K562 (cell line): ENCODE results near the gene ITPK1. TPM values are rescaled to one million over a fixed set of nuclear protein-coding genes. Genes with fewer than 3 reads are reported as not detected.
A peak's percentile ranks its signal among the peaks of the same experiment; 100 is the strongest.

Experiments
- BCOR ChIP-seq: fragments of 450-650 bp; IDR thresholded peaks from 2 replicates; pipeline ENCODE4 v1.6.1; 2016
- CC2D1A ChIP-seq: fragments of 450-650 bp; IDR thresholded peaks from 2 replicates; pipeline ENCODE4 v1.6.1; 2017; ENCODE audit warnings: mild to moderate bottlenecking
- E2F1 ChIP-seq: sonication (generic); formaldehyde crosslinking; IDR thresholded peaks from 2 replicates; pipeline ENCODE4 v1.8.1; 2023; ENCODE audit warnings: mild to moderate bottlenecking, missing genetic modification reagents, moderate library complexity
- GABPA ChIP-seq: fragments of 200-800 bp; sonication (Bioruptor generic); conservative IDR thresholded peaks from 2 replicates; pipeline ENCODE4 v1.6.1; 2016; ENCODE audit warnings: low read depth, missing genetic modification characterization, missing compliant biosample characterization
- HDAC2 ChIP-seq: fragments of 450-650 bp; IDR thresholded peaks from 2 replicates; pipeline ENCODE4 v1.6.1; 2016; ENCODE audit warnings: mild to moderate bottlenecking
- HMGXB4 ChIP-seq: sonication (generic); formaldehyde crosslinking; IDR thresholded peaks from 2 replicates; pipeline ENCODE4 v1.8.1; 2023; ENCODE audit warnings: mild to moderate bottlenecking, missing genetic modification reagents
- KDM1A ChIP-seq, 2 experiments: fragments of 450-650 bp; IDR thresholded peaks; 2 replicates each; pipeline ENCODE4 v1.6.1; 2016; ENCODE audit warnings: mild to moderate bottlenecking in 2 of 2
- MBD2 ChIP-seq: sonication (generic); IDR thresholded peaks from 2 replicates; pipeline ENCODE4 v1.6.1; 2016; ENCODE audit warnings: low read depth, borderline replicate concordance
- NFE2L1 ChIP-seq: fragments of 450-650 bp; IDR thresholded peaks from 2 replicates; pipeline ENCODE4 v1.6.1; 2016; ENCODE audit warnings: missing genetic modification characterization, low read depth, mild to moderate bottlenecking, missing compliant biosample characterization, moderate library complexity, borderline replicate concordance
- POLR2G ChIP-seq: fragments of 200-400 bp; formaldehyde crosslinking; IDR thresholded peaks from 2 replicates; pipeline ENCODE4 v1.6.1; 2017; ENCODE audit warnings: low read depth, mild to moderate bottlenecking, antibody characterized with exemption, low read length, moderate library complexity
- SIX5 ChIP-seq, 2 experiments: IDR thresholded peaks; 2 replicates each; pipeline ENCODE4 v1.6.1; 2011; ENCODE audit warnings: low read length in 2 of 2, borderline replicate concordance in 1 of 2, low read depth in 1 of 2, mild to moderate bottlenecking in 1 of 2, moderate library complexity in 1 of 2; ENCODE audit not compliant: insufficient read depth in 1 of 2
- SOX6 ChIP-seq: fragments of 450-650 bp; IDR thresholded peaks from 2 replicates; pipeline ENCODE4 v1.6.1; 2014; ENCODE audit warnings: mild to moderate bottlenecking
- TAF9B ChIP-seq: fragments of 450-650 bp; IDR thresholded peaks from 2 replicates; pipeline ENCODE4 v1.6.1; 2018; ENCODE audit warnings: mild to moderate bottlenecking; ENCODE audit not compliant: partially characterized antibody
- TRIM24 ChIP-seq, 2 experiments: fragments of 450-650 bp; IDR thresholded peaks; 2 replicates each; pipeline ENCODE4 v1.6.1; 2016
- VEZF1 ChIP-seq: fragments of 200-800 bp; sonication (Bioruptor generic); IDR thresholded peaks from 2 replicates; pipeline ENCODE4 v1.6.1; 2017; ENCODE audit warnings: missing genetic modification characterization, missing compliant biosample characterization
- ZNF740 ChIP-seq, 3 experiments: fragments of 200-800 bp in 1 of 3; sonication (Bioruptor generic) in 1 of 3; sonication (generic) in 1 of 3; formaldehyde crosslinking in 1 of 3; IDR thresholded peaks; 2 replicates each; pipeline versions ENCODE4 v1.6.1 to v1.8.0; 2016 to 2022; ENCODE audit warnings: mild to moderate bottlenecking in 2 of 3, missing compliant biosample characterization in 2 of 3, missing genetic modification characterization in 2 of 3, missing genetic modification reagents in 1 of 3
- ZNF766 ChIP-seq: fragments of 200-800 bp; sonication (Bioruptor generic); conservative IDR thresholded peaks from 2 replicates; pipeline ENCODE4 v1.6.1; 2016; ENCODE audit warnings: missing genetic modification characterization, missing compliant biosample characterization
- polyA plus RNA-seq, 8 experiments: library from polyadenylated mRNA; depleted of rRNA in 4 of 8; stranded (reverse) in 5 of 8; unstranded in 3 of 8; fragments of >200 nt; fragmentation: Nextera tagmentation in 2 of 8; fragmentation: Illumina TruSeq in 1 of 8; extraction: Ambion mirVana in 2 of 8; extraction: Trizol in 1 of 8; gene quantifications; 2 replicates each; pipeline versions ENCODE4 v1.2.1 to v1.2.3, GENCODE V29; 2011 to 2014; ENCODE audit warnings: inconsistent platforms in 1 of 8, missing spikeins in 1 of 8
- total RNA-seq, 7 experiments: library from RNA; depleted of rRNA in 6 of 7; stranded (reverse); fragments of >200 nt in 6 of 7; fragmentation: Illumina TruSeq in 2 of 7; extraction: Trizol in 2 of 7; gene quantifications; 2 replicates each; pipeline versions ENCODE4 v1.2.1 to v1.2.3, GENCODE V29; 2011 to 2021; ENCODE audit warnings: low replicate concordance in 1 of 7

Gene ITPK1
- total and polyA plus RNA-seq, 9 of the 15 experiments (the other 6 are each of a cell fraction or from before 2014, with no cell fraction given) = 1.2 to 39.2 (median 23.0) TPM

- TF ChIP-seq VEZF1 (peak; percentile 65), CC2D1A (no peak), KDM1A (IDR thresholded peaks at IDR 0.05) (no peak), SOX6 (no peak), GABPA (tag) (0 out of 2 replicates have a peak, but pooled peaks have one; percentile 14), NFE2L1 (no peak), HDAC2 (no peak), TAF9B (no peak), POLR2G (peak; percentile 75), SIX5 (IDR thresholded peaks at IDR 0.05; ENCODE audit: borderline replicate concordance in 1 of 2, insufficient read depth in 1 of 2, low read depth in 1 of 2, low read length in 2 of 2) (no peak), ZNF740 (CRISPR knock-in tag; IDR thresholded peaks at IDR 0.05) (no peak), ZNF740 (tag; IDR thresholded peaks at IDR 0.05) (no peak), HMGXB4 (CRISPR knock-in tag) (no peak), E2F1 (no peak), ZNF766 (CRISPR knock-in tag) (no peak), MBD2 (no peak), BCOR (no peak), TRIM24 (IDR thresholded peaks at IDR 0.05) (no peak)
Observed at GRCh38 chr14:93115069-93115820, 480 bp downstream of the ITPK1 start (continued).
